ENCODE data around the gene THRB. TPM values are rescaled to one million over a fixed set of nuclear protein-coding genes. Genes with fewer than 3 reads are reported as not detected.

Gene THRB
- total RNA-seq, 3 donors from 2014 or later = 25.1 to 75.5 (median 59.8) TPM

GRCh38 chr3:24520976-24521419 lies 26.3 kb upstream of the THRB start:
- intact Hi-C loops (cut with DNase I, micrococcal nuclease) = no loop called here
- TF ChIP-seq CTCF (IDR thresholded peaks at IDR 0.05) = no peak
- Histone ChIP-seq H3K9me3 (no peaks in the 10 kb centered on the region), H3K36me3 (ENCODE audit: low read depth) (no peaks in the 10 kb centered on the region), H3K4me1 (ENCODE audit: low read depth) (peaks cover 2% of the 10 kb centered on the region), H3K4me3 (no peak overlapping the region)
- ATAC-seq = no peak
- no peak for DNase-seq

GRCh38 chr3:24520101-24520495 lies 25.4 kb upstream of the THRB start:
- H3K36me3 ChIP-seq (ENCODE audit: low read depth) = no peaks in the 10 kb centered on the region
- TF ChIP-seq CTCF (IDR thresholded peaks at IDR 0.05) = no peak
- H3K4me3 ChIP-seq = no peak overlapping the region
- no peaks in the 10 kb centered on the region for H3K9me3 ChIP-seq
- peaks cover 2% of the 10 kb centered on the region for H3K4me1 ChIP-seq (ENCODE audit: low read depth)
- no peak for ATAC-seq
- DNase-seq = no peak
- intact Hi-C loops (cut with DNase I, micrococcal nuclease) = no loop called here

GRCh38 chr3:24519368-24520100 lies 24.9 kb upstream of the THRB start:
- DNase-seq = no peak
- no peak for ATAC-seq

GRCh38 chr3:24518990-24519367 lies 24.3 kb upstream of the THRB start:
- TF ChIP-seq CTCF (IDR thresholded peaks at IDR 0.05) = no peak
- intact Hi-C loops (cut with DNase I, micrococcal nuclease) = no loop called here
- H3K4me1 ChIP-seq (ENCODE audit: low read depth) = peaks cover 6% of the 10 kb centered on the region
- no peak overlapping the region for H3K4me3 ChIP-seq
- DNase-seq (no peak), ATAC-seq (no peak)
- no peaks in the 10 kb centered on the region for H3K9me3 ChIP-seq
- no peaks in the 10 kb centered on the region for H3K36me3 ChIP-seq (ENCODE audit: low read depth)

More at GRCh38 chr3:24519368-24520100, 24.9 kb upstream of the THRB start:
- Histone ChIP-seq H3K4me1 (ENCODE audit: low read depth) (peaks cover 2% of the 10 kb centered on the region), H3K4me3 (no peak overlapping the region), H3K36me3 (ENCODE audit: low read depth) (no peaks in the 10 kb centered on the region), H3K9me3 (no peaks in the 10 kb centered on the region)
- intact Hi-C loops (cut with DNase I, micrococcal nuclease) = no loop called here
- no peak for TF ChIP-seq CTCF (IDR thresholded peaks at IDR 0.05)

GRCh38 chr3:24514119-24514518 lies 19.5 kb upstream of the THRB start:
- peaks cover 3% of the 10 kb centered on the region for H3K4me1 ChIP-seq (ENCODE audit: low read depth)
- H3K4me3 ChIP-seq = no peak overlapping the region
- TF ChIP-seq CTCF (IDR thresholded peaks at IDR 0.05) = no peak
- H3K9me3 ChIP-seq = no peaks in the 10 kb centered on the region
- intact Hi-C loops (cut with DNase I, micrococcal nuclease) = no loop called here
- H3K36me3 ChIP-seq (ENCODE audit: low read depth) = no peaks in the 10 kb centered on the region
- ATAC-seq (peak; percentile 83), DNase-seq (no peak)
